HCT116 (cell line): ENCODE results near the gene ALDH1A1.

Experiments
- ATF3 ChIP-seq: IDR thresholded peaks from 2 replicates; pipeline ENCODE4 v1.6.1; 2012
- CTCF ChIP-seq, 3 experiments: fragments of 200-600 bp in 1 of 3; sonication (generic) in 1 of 3; IDR thresholded peaks in 2 of 3; conservative IDR thresholded peaks in 1 of 3; 2 replicates each; pipeline ENCODE4 v1.5.1; 2012 to 2017; ENCODE audit warnings: low read depth in 2 of 3, low read length in 2 of 3, antibody characterized with exemption in 1 of 3, borderline replicate concordance in 1 of 3, control low read depth in 1 of 3, mild to moderate bottlenecking in 1 of 3, mixed read lengths in 1 of 3, mixed run types in 1 of 3, moderate library complexity in 1 of 3; ENCODE audit not compliant: insufficient read depth in 1 of 3
- EZH2 ChIP-seq: fragments of 200-600 bp; sonication (generic); IDR thresholded peaks from 2 replicates; pipeline ENCODE4 v1.6.1; 2017; ENCODE audit warnings: antibody characterized with exemption, mixed run types
- EZH2phosphoT487 ChIP-seq: fragments of 200-600 bp; IDR thresholded peaks from 2 replicates; pipeline ENCODE4 v1.6.1; 2018; ENCODE audit warnings: antibody characterized with exemption, borderline replicate concordance
- MAX ChIP-seq: IDR thresholded peaks from 2 replicates; pipeline ENCODE4 v1.6.1; 2012
- POLR2A ChIP-seq: IDR thresholded peaks from 2 replicates; pipeline ENCODE4 v1.7.0; 2011; ENCODE audit warnings: borderline replicate concordance; ENCODE audit not compliant: insufficient read depth, insufficient read length; ENCODE audit errors: extremely low read depth
- POLR2AphosphoS5 ChIP-seq: IDR thresholded peaks from 2 replicates; pipeline ENCODE4 v1.6.1; 2011; ENCODE audit warnings: mild to moderate bottlenecking, low read depth, low read length, moderate library complexity
- SIN3A ChIP-seq: IDR thresholded peaks from 2 replicates; pipeline ENCODE4 v1.6.1; 2012; ENCODE audit warnings: low read depth
- SP1 ChIP-seq: IDR thresholded peaks from 2 replicates; pipeline ENCODE4 v1.6.1; 2012; ENCODE audit warnings: low read depth
- SRF ChIP-seq: IDR thresholded peaks from 2 replicates; pipeline ENCODE4 v1.6.1; 2012; ENCODE audit warnings: low read depth
- TCF7L2 ChIP-seq: IDR thresholded peaks from 2 replicates; pipeline ENCODE4 v1.7.0; 2011; ENCODE audit warnings: borderline replicate concordance, inconsistent platforms; ENCODE audit not compliant: insufficient read depth, insufficient read length; ENCODE audit errors: extremely low read depth
- YY1 ChIP-seq: IDR thresholded peaks from 2 replicates; pipeline ENCODE4 v1.6.1; 2011; ENCODE audit warnings: low read length, low read depth, moderate library complexity, mild to moderate bottlenecking; ENCODE audit not compliant: insufficient replicate concordance; ENCODE audit errors: extremely low read depth

GRCh38 chr9:72886386-72886785, 66.5 kb downstream of the ALDH1A1 start:
- TF ChIP-seq POLR2AphosphoS5: no peak
- TF ChIP-seq SIN3A: no peak
- TF ChIP-seq MAX: no peak
- TF ChIP-seq EZH2: no peak
- TF ChIP-seq EZH2phosphoT487: no peak
- no peak for TF ChIP-seq TCF7L2
- TF ChIP-seq CTCF (IDR thresholded peaks at IDR 0.05 in 2 of 3, conservative IDR thresholded peaks at IDR 0.05 in 1 of 3; ENCODE audit: borderline replicate concordance in 1 of 3, insufficient read depth in 1 of 3, low read depth in 2 of 3, low read length in 2 of 3): no peak
- no peak for TF ChIP-seq POLR2A
- no peak for TF ChIP-seq SP1
- TF ChIP-seq ATF3: no peak
- TF ChIP-seq YY1: no peak
- TF ChIP-seq SRF: no peak
